HG02981 (cell line): ENCODE data around the gene SULT2B1.
"Not testable (repeated sequence)": the region's sequence is repeated elsewhere in the genome, so short reads cannot be mapped to it uniquely, and the experiment has no call there.

Experiments
- ATAC-seq: cut with Tn5 transposase; IDR thresholded peaks from one replicate; pipeline ENCODE4 v1.9.1; 2021; ENCODE audit warnings: mild to moderate bottlenecking, moderate library complexity; ENCODE audit not compliant: unreplicated experiment

The SULT2B1 gene

GRCh38 chr19:48524732-48525131 lies 27.2 kb upstream of the SULT2B1 start:
- ATAC-seq, result no peak

- ATAC-seq, result no peak
Measured at GRCh38 chr19:48529156-48529555, 22.8 kb upstream of the SULT2B1 start.

GRCh38 chr19:48530066-48530720 lies 21.8 kb upstream of the SULT2B1 start:
- ATAC-seq, result no peak

- ATAC-seq, result no peak
Measured at GRCh38 chr19:48530770-48531169, 21.2 kb upstream of the SULT2B1 start.

- ATAC-seq, result no peak
Measured at GRCh38 chr19:48533770-48534169, 18.2 kb upstream of the SULT2B1 start.

GRCh38 chr19:48537541-48537940 lies 14.4 kb upstream of the SULT2B1 start:
- no peak for ATAC-seq

- ATAC-seq, result not testable (repeated sequence)
Measured at GRCh38 chr19:48538057-48538456, 13.9 kb upstream of the SULT2B1 start.

- no peak for ATAC-seq
Measured at GRCh38 chr19:48539503-48540096, 12.4 kb upstream of the SULT2B1 start.

GRCh38 chr19:48540110-48540509 lies 11.9 kb upstream of the SULT2B1 start:
- no peak for ATAC-seq

GRCh38 chr19:48541813-48542212 lies 10.2 kb upstream of the SULT2B1 start:
- no peak for ATAC-seq

GRCh38 chr19:48543121-48543710 lies 8.8 kb upstream of the SULT2B1 start:
- ATAC-seq, result no peak

GRCh38 chr19:48544856-48545750 lies 6.9 kb upstream of the SULT2B1 start:
- ATAC-seq, result no peak

GRCh38 chr19:48547722-48548121 lies 4.2 kb upstream of the SULT2B1 start:
- no peak for ATAC-seq

GRCh38 chr19:48548253-48548911 lies 3.6 kb upstream of the SULT2B1 start:
- no peak for ATAC-seq

- ATAC-seq, result no peak
Measured at GRCh38 chr19:48549380-48549779, 2.6 kb upstream of the SULT2B1 start.

- no peak for ATAC-seq
Measured at GRCh38 chr19:48552406-48553322, 692 bp downstream of the SULT2B1 start.

- ATAC-seq, result no peak
Measured at GRCh38 chr19:48553676-48554384, 1.9 kb downstream of the SULT2B1 start.

- no peak for ATAC-seq
Measured at GRCh38 chr19:48554385-48555091, 2.6 kb downstream of the SULT2B1 start.

- ATAC-seq, result no peak
Measured at GRCh38 chr19:48556163-48556562, 4.2 kb downstream of the SULT2B1 start.
